Testis (tissue), 3 donors: ENCODE data around the gene UGT1A6. TPM values are rescaled to one million over a fixed set of nuclear protein-coding genes. Genes with fewer than 3 reads are reported as not detected.
"Not testable (repeated sequence)": the region's sequence is repeated elsewhere in the genome, so short reads cannot be mapped to it uniquely, and the experiment has no call there.

ENCODE experiments used
- DNase-seq: peaks from one replicate; pipeline ENCODE4 v3.0.0-alpha.2; 2019
- H3K27ac ChIP-seq, 2 donors: fragments of 200-600 bp; sonication (generic); one replicate each; pipeline ENCODE4 v1.5.1; 2019
- H3K27me3 ChIP-seq: fragments of 200-600 bp; sonication (generic); one replicate; pipeline ENCODE4 v1.5.1; 2019
- H3K36me3 ChIP-seq: fragments of 200-600 bp; sonication (generic); one replicate; pipeline ENCODE4 v1.5.1; 2017; ENCODE audit warnings: low read depth; ENCODE audit errors: missing control alignments
- H3K4me1 ChIP-seq: fragments of 200-600 bp; sonication (generic); one replicate; pipeline ENCODE4 v1.5.1; 2019
- H3K4me3 ChIP-seq, 2 donors: fragments of 200-600 bp; sonication (generic); one replicate each; pipeline ENCODE4 v1.5.1; 2017 to 2019
- H3K9me3 ChIP-seq: fragments of 200-600 bp; sonication (generic); one replicate; pipeline ENCODE4 v1.5.1; 2017
- POLR2A ChIP-seq: fragments of 450-650 bp; IDR thresholded peaks from one replicate; pipeline ENCODE4 v1.6.1; 2017; ENCODE audit warnings: antibody characterized with exemption, mild to moderate bottlenecking, moderate library complexity
- WGBS, 2 donors: methylation state at CpG; one replicate each; pipeline ENCODE4 v1.1.5; 2018; 5-methylcytosine and 5-hydroxymethylcytosine counted together
- intact Hi-C: fragments of 100-400 bp; cut with DNase I; formaldehyde crosslinking; loops from one replicate; pipeline ENCODE4 v1.15.1; 2023; ENCODE audit warnings: low total_unique reads
- polyA plus RNA-seq: library from polyadenylated mRNA; stranded (reverse); fragments of 350-450 nt; fragmentation: Illumina TruSeq; extraction: RNeasy Lipid Tissue Mini Kit (QIAGEN cat#74804); gene quantifications from one replicate; pipeline ENCODE4 v1.2.3, GENCODE V29; 2014; ENCODE audit warnings: low read depth, low replicate concordance; ENCODE audit not compliant: insufficient read depth
- total RNA-seq, 2 donors: library from RNA; depleted of rRNA; stranded (reverse); fragments of >200 nt; gene quantifications; one replicate each; pipeline ENCODE4 v1.2.3, GENCODE V29; 2016
- TF ChIP-seq, protein P1 (sequence below), 3 experiments: fragments of 450-650 bp in 2 of 3; fragments of 200-600 bp in 1 of 3; sonication (generic) in 1 of 3; IDR thresholded peaks; one replicate each; pipeline ENCODE4 v1.5.1; 2016 to 2019; ENCODE audit warnings: antibody characterized with exemption in 3 of 3, mild to moderate bottlenecking in 2 of 3, moderate library complexity in 1 of 3

The UGT1A6 gene
- total and polyA plus RNA-seq, 3 donors from 2014 or later, result 0.74 to 3.0 TPM; not detected in 1

DNA sequence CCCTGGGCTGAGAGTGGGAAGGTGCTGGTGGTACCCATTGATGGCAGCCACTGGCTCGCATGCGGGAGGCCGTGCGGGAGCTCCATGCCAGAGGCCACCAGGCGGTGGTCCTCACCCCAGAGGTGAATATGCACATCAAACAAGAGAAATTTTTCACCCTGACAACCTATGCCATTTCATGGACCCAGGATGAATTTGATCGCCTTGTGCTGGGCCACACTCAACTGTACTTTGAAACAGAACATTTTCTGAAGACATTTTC is 54.5 kb downstream of the UGT1A6 start:
- intact Hi-C loops, result no loop called here
- TF ChIP-seq POLR2A, result no peak
- TF ChIP-seq, protein P1, sequence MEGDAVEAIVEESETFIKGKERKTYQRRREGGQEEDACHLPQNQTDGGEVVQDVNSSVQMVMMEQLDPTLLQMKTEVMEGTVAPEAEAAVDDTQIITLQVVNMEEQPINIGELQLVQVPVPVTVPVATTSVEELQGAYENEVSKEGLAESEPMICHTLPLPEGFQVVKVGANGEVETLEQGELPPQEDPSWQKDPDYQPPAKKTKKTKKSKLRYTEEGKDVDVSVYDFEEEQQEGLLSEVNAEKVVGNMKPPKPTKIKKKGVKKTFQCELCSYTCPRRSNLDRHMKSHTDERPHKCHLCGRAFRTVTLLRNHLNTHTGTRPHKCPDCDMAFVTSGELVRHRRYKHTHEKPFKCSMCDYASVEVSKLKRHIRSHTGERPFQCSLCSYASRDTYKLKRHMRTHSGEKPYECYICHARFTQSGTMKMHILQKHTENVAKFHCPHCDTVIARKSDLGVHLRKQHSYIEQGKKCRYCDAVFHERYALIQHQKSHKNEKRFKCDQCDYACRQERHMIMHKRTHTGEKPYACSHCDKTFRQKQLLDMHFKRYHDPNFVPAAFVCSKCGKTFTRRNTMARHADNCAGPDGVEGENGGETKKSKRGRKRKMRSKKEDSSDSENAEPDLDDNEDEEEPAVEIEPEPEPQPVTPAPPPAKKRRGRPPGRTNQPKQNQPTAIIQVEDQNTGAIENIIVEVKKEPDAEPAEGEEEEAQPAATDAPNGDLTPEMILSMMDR (IDR thresholded peaks at IDR 0.05), result no peak
- no peak for DNase-seq
- no peak overlapping the region for H3K4me3 ChIP-seq
- H3K9me3 ChIP-seq, result no peaks in the 10 kb centered on the region
- H3K4me1 ChIP-seq, result no peaks in the 10 kb centered on the region
- no peaks in the 10 kb centered on the region for H3K36me3 ChIP-seq
- H3K27me3 ChIP-seq, result no peaks in the 10 kb centered on the region
- no peak overlapping the region for H3K27ac ChIP-seq
- 90 to 96% methylated on average over 6 of the region's 6 CpGs for WGBS, 2 donors

DNA sequence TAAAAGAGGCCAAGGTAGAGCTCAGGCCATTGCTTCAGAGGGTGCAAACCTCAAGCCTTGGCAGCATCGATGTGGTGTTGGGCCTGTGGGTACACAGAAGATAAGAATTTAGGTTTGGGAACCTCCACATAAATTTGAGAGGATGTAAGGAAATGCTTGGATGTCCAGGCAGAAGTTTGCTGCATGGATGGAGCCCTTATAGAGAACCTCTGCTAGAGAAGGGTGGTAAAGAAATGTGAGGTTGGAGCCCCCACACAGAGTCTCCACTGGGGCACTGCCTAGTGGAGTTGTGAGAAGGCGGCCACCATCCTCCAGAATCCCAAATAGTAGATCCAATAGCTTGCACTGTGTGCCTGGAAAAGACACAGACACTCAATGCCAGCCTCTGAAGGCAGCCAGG is 58.0 kb downstream of the UGT1A6 start:
- H3K27ac ChIP-seq, H3K9me3 ChIP-seq, H3K36me3 ChIP-seq, DNase-seq, H3K4me1 ChIP-seq, H3K4me3 ChIP-seq, intact Hi-C loops, H3K27me3 ChIP-seq: not testable (repeated sequence)
- 73 to 78% methylated on average over 2 of the region's 2 CpGs for WGBS, 2 donors

DNA sequence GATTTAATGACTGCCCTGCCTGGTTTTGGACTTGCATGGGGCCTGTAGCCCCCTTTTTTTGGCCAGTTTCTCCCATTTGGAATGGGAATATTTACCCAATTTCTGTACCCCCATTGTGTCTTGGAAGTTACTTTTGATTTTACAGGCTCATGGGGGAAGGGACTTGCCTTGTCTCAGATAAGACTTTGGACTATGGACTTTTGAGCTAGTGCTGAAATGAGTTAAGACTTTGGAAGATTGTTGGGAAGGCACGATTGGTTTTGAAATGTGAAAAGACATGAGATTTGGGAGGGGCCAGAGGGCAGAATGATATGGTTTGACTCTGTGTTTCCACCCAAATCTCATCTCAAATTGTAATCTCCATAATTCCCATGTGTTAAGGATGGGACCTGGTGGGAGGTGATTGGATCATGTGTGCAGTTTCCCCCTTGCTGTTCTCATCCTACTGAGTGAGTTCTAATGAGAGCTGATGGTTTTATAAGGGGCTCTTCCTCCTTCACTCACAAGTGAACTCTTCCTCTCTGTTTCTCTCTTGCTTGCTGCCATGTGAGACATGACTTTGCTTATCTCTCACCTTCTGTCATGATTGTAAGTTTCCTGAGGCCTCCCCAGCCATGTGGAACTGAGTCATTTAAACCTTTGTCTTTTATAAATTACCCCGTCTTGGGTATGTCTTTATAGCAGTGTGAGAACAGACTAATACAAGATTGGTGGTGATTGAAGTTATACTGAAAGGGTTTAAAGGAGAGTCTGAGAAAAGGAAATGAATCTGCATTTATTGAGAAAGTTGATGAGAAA is 58.7 kb downstream of the UGT1A6 start:
- DNase-seq, H3K4me3 ChIP-seq, H3K27ac ChIP-seq, intact Hi-C loops, H3K27me3 ChIP-seq, H3K4me1 ChIP-seq, H3K9me3 ChIP-seq, H3K36me3 ChIP-seq: not testable (repeated sequence)
- 69 to 77% methylated on average over 2 of the region's 2 CpGs for WGBS, 2 donors

DNA sequence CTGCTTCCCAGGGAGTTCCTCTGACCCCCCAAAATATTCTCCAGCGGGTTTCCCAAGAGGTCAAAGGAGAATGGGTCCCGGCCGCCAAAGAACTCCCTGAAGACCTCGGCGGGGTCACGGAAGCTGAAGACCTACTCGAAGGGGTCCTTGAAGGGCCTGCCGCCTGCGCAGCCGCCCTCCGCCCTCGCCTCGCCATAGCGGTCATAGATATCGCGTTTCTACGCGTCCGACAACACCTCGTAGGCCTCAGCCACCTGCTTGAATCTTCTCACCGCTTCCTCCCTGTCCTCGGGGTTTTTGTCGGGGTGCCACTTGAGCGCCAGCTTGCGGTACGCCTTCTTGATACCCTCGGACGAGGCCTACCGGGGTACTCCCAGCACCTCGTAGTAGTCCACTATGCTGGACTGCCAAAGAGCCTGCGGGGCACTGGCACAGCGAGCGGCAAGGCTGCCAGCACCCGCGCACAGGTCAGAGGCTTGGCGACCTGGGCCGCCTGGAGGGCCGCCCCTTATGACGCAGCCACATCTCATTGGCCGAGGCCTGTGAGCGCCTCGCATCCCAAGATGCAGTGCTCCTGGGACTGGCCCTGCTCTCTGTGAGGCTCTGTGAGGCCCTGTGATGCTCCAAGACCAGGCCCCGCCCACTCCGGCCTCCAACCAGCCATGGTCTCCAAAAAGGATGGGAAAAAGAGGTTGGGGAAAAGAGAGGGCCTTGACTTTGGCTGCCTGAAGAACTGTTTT is 62.4 kb downstream of the UGT1A6 start:
- 72% methylated on average over 31 to 41 of the region's 44 CpGs for WGBS, 2 donors
- Histone ChIP-seq H3K4me3 (peak overlapping the region; percentile 53 to 58), H3K9me3 (no peaks in the 10 kb centered on the region), H3K36me3 (no peaks in the 10 kb centered on the region), H3K27me3 (no peaks in the 10 kb centered on the region), H3K4me1 (no peaks in the 10 kb centered on the region), H3K27ac (no peak overlapping the region)
- intact Hi-C loops, result no loop called here
- peak; percentile 82 for DNase-seq
- TF ChIP-seq, protein P1 (IDR thresholded peaks at IDR 0.05), result no peak
- TF ChIP-seq POLR2A, result no peak

DNA sequence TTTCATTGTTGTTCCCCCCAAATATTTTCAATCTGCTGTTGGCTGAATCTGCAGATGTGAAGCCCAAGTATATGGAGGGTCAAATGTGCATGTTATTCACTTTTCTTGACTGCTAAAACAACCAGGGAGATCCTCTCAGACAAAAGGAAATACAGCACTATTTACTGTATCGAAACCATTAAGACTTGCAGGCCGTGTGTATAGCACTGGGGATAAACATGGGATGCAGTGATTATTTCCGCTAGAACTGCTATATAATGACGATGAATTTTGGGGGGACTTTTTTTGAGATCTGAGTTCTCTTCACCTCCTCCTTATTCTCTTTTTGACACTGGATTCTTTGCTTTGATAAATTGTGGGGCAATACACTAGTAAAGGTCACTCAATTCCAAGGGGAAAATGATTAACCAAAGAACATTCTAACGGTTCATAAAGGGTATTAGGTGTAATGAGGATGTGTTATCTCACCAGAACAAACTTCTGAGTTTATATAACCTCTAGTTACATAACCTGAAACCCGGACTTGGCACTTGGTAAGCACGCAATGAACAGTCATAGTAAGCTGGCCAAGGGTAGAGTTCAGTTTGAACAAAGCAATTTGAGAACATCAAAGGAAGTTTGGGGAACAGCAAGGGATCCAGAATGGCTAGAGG is 63.9 kb downstream of the UGT1A6 start:
- no peak for DNase-seq
- no peak for TF ChIP-seq POLR2A
- TF ChIP-seq, protein P1 (IDR thresholded peaks at IDR 0.05), result no peak
- 85 to 86% methylated on average over 7 of the region's 7 CpGs for WGBS, 2 donors
- no peaks in the 10 kb centered on the region for H3K4me1 ChIP-seq
- H3K9me3 ChIP-seq, result no peaks in the 10 kb centered on the region
- no peak overlapping the region for H3K4me3 ChIP-seq
- H3K27me3 ChIP-seq, result no peaks in the 10 kb centered on the region
- no peaks in the 10 kb centered on the region for H3K36me3 ChIP-seq
- intact Hi-C loops, result no loop called here
- H3K27ac ChIP-seq, result no peak overlapping the region
